GM12878 (cell line): ENCODE measurements around the gene SLC39A13. TPM values are rescaled to one million over a fixed set of nuclear protein-coding genes. Genes with fewer than 3 reads are reported as not detected.
A peak's percentile ranks its signal among the peaks of the same experiment; 100 is the strongest.

ENCODE experiments used
- ATAC-seq: fragments of 200-7000 bp; cut with Tn5 transposase; 3 replicates; pipeline ENCODE4 v1.9.1; 2020; ENCODE audit warnings: mild to moderate bottlenecking, moderate library complexity
- BruUV-seq: library from RNA; stranded (reverse); fragments of 400-500 nt; replicated peaks from 2 replicates; lab custom pipeline; 2021; lab: Mats Ljungman, UMichigan
- CTCF ChIA-PET: fragments of 300-600 bp; sonication (Branson Sonifier 250); formaldehyde crosslinking; extraction: SDS; loops from one replicate; lab custom pipeline; 2021; ENCODE audit warnings: inconsistent platforms; lab: Yijun Ruan, JAX
- POLR2A ChIA-PET: fragments of 350-600 bp; formaldehyde crosslinking; extraction: SDS; loops from one replicate; lab custom pipeline; 2021; ENCODE audit warnings: inconsistent platforms; lab: Charles Lee
- RAD21 ChIA-PET: fragments of 300-600 bp; sonication (Branson Sonifier 250); formaldehyde crosslinking; loops from one replicate; lab custom pipeline; 2023; ENCODE audit warnings: antibody characterized with exemption; ENCODE audit not compliant: unreplicated experiment; lab: Charles Lee
- SMC1A ChIA-PET: fragments of 300-600 bp; sonication (Branson Sonifier 250); formaldehyde crosslinking; loops from one replicate; lab custom pipeline; 2023; ENCODE audit not compliant: unreplicated experiment, uncharacterized antibody; lab: Charles Lee
- DNase-seq: peaks from one replicate; pipeline ENCODE4 v3.0.0-alpha.2; 2011; ENCODE audit warnings: low read depth, low spot score
- FAIRE-seq: peaks from 3 replicates; lab custom pipeline; 2011; peaks lifted over from hg19 to GRCh38; lab: Jason Lieb, UNC
- H2AFZ ChIP-seq: 2 replicates; pipeline ENCODE4 v1.6.0; 2011; ENCODE audit warnings: low read depth, low read length, control low read depth; ENCODE audit not compliant: control insufficient read depth
- H3K27ac ChIP-seq: 2 replicates; pipeline ENCODE4 v1.5.1; 2011; ENCODE audit warnings: control low read depth; ENCODE audit not compliant: control insufficient read depth, insufficient read depth
- H3K27me3 ChIP-seq, 2 experiments: replicated peaks in 1 of 2; 2 replicates each; pipeline versions ENCODE4 v1.6.0 to v1.6.1; 2011; ENCODE audit warnings: low read length in 1 of 2; ENCODE audit not compliant: control insufficient read depth in 2 of 2, insufficient read depth in 2 of 2
- H3K36me3 ChIP-seq, 2 experiments: 2 replicates each; pipeline ENCODE4 v1.5.1; 2011; ENCODE audit warnings: low read length in 1 of 2; ENCODE audit not compliant: control insufficient read depth in 2 of 2, insufficient read depth in 2 of 2
- H3K4me1 ChIP-seq: 2 replicates; pipeline ENCODE4 v1.6.1; 2011; ENCODE audit warnings: mild to moderate bottlenecking, low read length, moderate library complexity, mixed read lengths; ENCODE audit not compliant: control insufficient read depth, insufficient read depth
- H3K4me2 ChIP-seq: 2 replicates; pipeline ENCODE4 v1.6.0; 2011; ENCODE audit warnings: control low read depth; ENCODE audit not compliant: control insufficient read depth, insufficient read depth
- H3K4me3 ChIP-seq: fragments of 200-600 bp; sonication (generic); 2 replicates; pipeline ENCODE4 v1.5.1; 2016
- H3K79me2 ChIP-seq: 2 replicates; pipeline ENCODE4 v1.6.0; 2011; ENCODE audit warnings: low read length; ENCODE audit not compliant: control insufficient read depth, insufficient read depth
- H3K9ac ChIP-seq: 2 replicates; pipeline ENCODE4 v1.8.0; 2011; ENCODE audit warnings: low read length, control low read depth, mixed read lengths; ENCODE audit not compliant: control insufficient read depth, insufficient read depth
- H3K9me3 ChIP-seq: replicated peaks from 3 replicates; pipeline ENCODE4 v1.5.1; 2011; ENCODE audit warnings: mild to moderate bottlenecking, low read length; ENCODE audit not compliant: control insufficient read depth, insufficient read depth
- H4K20me1 ChIP-seq: 2 replicates; pipeline ENCODE4 v1.6.0; 2011; ENCODE audit not compliant: control insufficient read depth, insufficient read depth
- CREB1 ChIP-seq: IDR thresholded peaks from 2 replicates; pipeline ENCODE4 v1.6.1; 2012; ENCODE audit warnings: low read depth, mild to moderate bottlenecking, inconsistent platforms
- JUND ChIP-seq: IDR thresholded peaks from 2 replicates; pipeline ENCODE4 v1.6.1; 2012; ENCODE audit warnings: low read depth, mild to moderate bottlenecking, low read length, improper control_type of control experiment, moderate library complexity
- MAX ChIP-seq: IDR thresholded peaks from 2 replicates; pipeline ENCODE4 v1.6.1; 2012; ENCODE audit warnings: low read depth, low read length, improper control_type of control experiment
- NFIC ChIP-seq: IDR thresholded peaks from 2 replicates; pipeline ENCODE4 v1.6.1; 2012; ENCODE audit warnings: low read depth, mild to moderate bottlenecking, inconsistent platforms, low read length, moderate library complexity
- NFYA ChIP-seq: IDR thresholded peaks from 2 replicates; pipeline ENCODE4 v1.6.1; 2011; ENCODE audit warnings: low read depth, mild to moderate bottlenecking, low read length, improper control_type of control experiment, borderline replicate concordance
- POU2F2 ChIP-seq: IDR thresholded peaks from 3 replicates; pipeline ENCODE4 v1.6.1; 2011; ENCODE audit warnings: low read depth, mild to moderate bottlenecking, low read length, borderline replicate concordance
- RCOR1 ChIP-seq: conservative IDR thresholded peaks from 2 replicates; pipeline ENCODE4 v1.6.1; 2012; ENCODE audit warnings: low read depth, low read length, improper control_type of control experiment
- SREBF1 ChIP-seq: IDR thresholded peaks from 2 replicates; pipeline ENCODE4 v1.6.1; 2012; ENCODE audit warnings: mild to moderate bottlenecking, low read length
- ZBED1 ChIP-seq: IDR thresholded peaks from 2 replicates; pipeline ENCODE4 v1.6.1; 2016; ENCODE audit warnings: borderline replicate concordance
- ZNF24 ChIP-seq: fragments of 450-650 bp; IDR thresholded peaks from 2 replicates; pipeline ENCODE4 v1.6.1; 2017; ENCODE audit warnings: antibody characterized with exemption, mild to moderate bottlenecking
- ZNF622 ChIP-seq: fragments of 450-650 bp; IDR thresholded peaks from 2 replicates; pipeline ENCODE4 v1.6.1; 2017; ENCODE audit warnings: mild to moderate bottlenecking, inconsistent platforms
- WGBS: methylation state at CpG from one replicate; pipeline ENCODE4 v1.1.6; 2016; ENCODE audit warnings: low lambda C conversion rate; ENCODE audit not compliant: insufficient replicate concordance, insufficient coverage; ENCODE audit errors: missing lambda C conversion rate; 5-methylcytosine and 5-hydroxymethylcytosine counted together
- in situ Hi-C: fragments of 300-500 bp; cut with MboI; formaldehyde crosslinking; loops from 9 replicates; pipeline ENCODE4 v1.14.3; 2018; ENCODE audit warnings: mixed read lengths
- intact Hi-C: fragments of 100-400 bp; cut with micrococcal nuclease; formaldehyde crosslinking; loops from one replicate; pipeline ENCODE4 v1.14.2; 2022; ENCODE audit not compliant: unreplicated experiment
- polyA plus RNA-seq, 11 experiments: library from polyadenylated mRNA; depleted of rRNA in 4 of 11; unstranded in 6 of 11; stranded (reverse) in 5 of 11; fragments of >200 nt; fragmentation: Nextera tagmentation in 4 of 11; fragmentation: Illumina TruSeq in 1 of 11; extraction: Ambion mirVana in 4 of 11; extraction: Trizol in 1 of 11; gene quantifications; 1 replicate in 1 of 11; 2 replicates in 10 of 11; pipeline versions ENCODE4 v1.2.1 to v1.2.3, GENCODE V29; 2011 to 2016; ENCODE audit warnings: inconsistent platforms in 2 of 11, missing spikeins in 2 of 11, low read depth in 1 of 11
- total RNA-seq, 4 experiments: library from RNA; depleted of rRNA in 3 of 4; stranded (reverse); fragments of >200 nt in 3 of 4; fragmentation: Illumina TruSeq in 1 of 4; extraction: Trizol in 1 of 4; gene quantifications; 2 replicates each; pipeline versions ENCODE4 v1.2.1 to v1.2.3, GENCODE V29; 2013 to 2021
- TF ChIP-seq, protein P1 (sequence below): fragments of 450-650 bp; formaldehyde crosslinking; IDR thresholded peaks from 2 replicates; pipeline ENCODE4 v1.5.0; 2022; ENCODE audit warnings: mild to moderate bottlenecking, missing genetic modification characterization
- TF ChIP-seq, protein P2 (sequence below): fragments of 450-650 bp; IDR thresholded peaks from 2 replicates; pipeline ENCODE4 v1.6.1; 2014; ENCODE audit warnings: mild to moderate bottlenecking
- TF ChIP-seq, protein P3 (sequence below): IDR thresholded peaks from 2 replicates; pipeline ENCODE4 v1.6.1; 2012; ENCODE audit warnings: low read depth, low read length, improper control_type of control experiment
- TF ChIP-seq, protein P4 (sequence below): fragments of 450-650 bp; formaldehyde crosslinking; IDR thresholded peaks from 2 replicates; pipeline ENCODE4 v1.4.0; 2020; ENCODE audit warnings: mild to moderate bottlenecking, moderate library complexity

SLC39A13 gene
- total and polyA plus RNA-seq, 10 of the 15 experiments (the other 5 are each of a cell fraction or from before 2014, with no cell fraction given) = 0.23 to 19.8 (median 6.3) TPM

DNA sequence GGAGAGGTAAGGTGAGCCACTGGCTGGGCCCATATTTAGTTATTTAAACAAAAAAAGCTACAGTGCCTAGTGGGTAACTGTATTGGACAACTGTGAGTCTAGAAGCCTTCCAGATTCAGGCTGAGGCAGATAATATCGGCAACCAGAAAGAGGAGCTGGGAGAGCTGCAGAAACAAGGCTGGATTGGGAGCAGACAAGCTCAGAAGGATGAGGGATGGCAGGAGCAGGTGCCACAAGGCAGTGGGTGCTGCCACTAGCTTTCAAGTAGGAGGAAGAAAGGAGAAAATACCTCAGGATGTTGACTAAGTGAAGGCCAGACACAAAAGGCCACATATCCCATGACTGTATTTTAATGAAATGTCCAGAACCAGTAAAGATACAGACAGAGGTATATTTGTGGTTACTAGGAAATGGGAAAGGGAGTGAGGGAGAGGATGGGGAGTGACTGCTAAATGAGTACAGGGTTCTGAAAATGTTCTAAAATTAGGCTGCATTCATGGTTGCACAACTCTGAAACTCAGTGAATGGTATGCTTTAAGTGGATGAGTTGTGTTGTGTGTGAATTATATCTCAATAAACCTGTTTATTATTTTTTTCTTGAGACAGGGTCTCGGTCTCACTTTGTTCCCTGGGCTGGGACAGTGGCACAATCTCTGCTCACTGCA lies 52.3 kb downstream of the SLC39A13 start:
- intact Hi-C loops (no loop called here), in situ Hi-C loops (no loop called here)
- no peak overlapping the region for H3K9ac ChIP-seq
- FAIRE-seq = no peak
- no peaks in the 10 kb centered on the region for H3K4me1 ChIP-seq
- H3K4me2 ChIP-seq = no peak overlapping the region
- SMC1A ChIA-PET = no interaction called here
- RAD21 ChIA-PET = no interaction called here
- no peak overlapping the region for H2AFZ ChIP-seq
- no peaks in the 10 kb centered on the region for H3K27me3 ChIP-seq
- WGBS = 100% methylated on average over 2 of the region's 2 CpGs
- CTCF ChIA-PET = interaction anchor here (0.8 to 1.1 kb wide), 2 partner anchors 152 to 283 kb away, joined by 3 read pairs; no protein-coding TSS in a partner anchor
- ATAC-seq = no peak
- no peaks in the 10 kb centered on the region for H4K20me1 ChIP-seq
- H3K4me3 ChIP-seq = no peak overlapping the region
- no peaks in the 10 kb centered on the region for H3K79me2 ChIP-seq
- no peaks in the 10 kb centered on the region for H3K9me3 ChIP-seq
- no peak overlapping the region for H3K27ac ChIP-seq
- H3K36me3 ChIP-seq = peaks cover 5 to 8% of the 10 kb centered on the region in 2 experiments; a peak in 3 of 4 replicates
- POLR2A ChIA-PET = no interaction called here
- no peak for DNase-seq
- TSS peak; percentile 42 for BruUV-seq
- TF ChIP-seq RCOR1 = no peak
- TF ChIP-seq MAX = no peak
- TF ChIP-seq NFIC = no peak
- no peak for TF ChIP-seq ZNF622
- no peak for TF ChIP-seq CREB1
- TF ChIP-seq, protein P1, sequence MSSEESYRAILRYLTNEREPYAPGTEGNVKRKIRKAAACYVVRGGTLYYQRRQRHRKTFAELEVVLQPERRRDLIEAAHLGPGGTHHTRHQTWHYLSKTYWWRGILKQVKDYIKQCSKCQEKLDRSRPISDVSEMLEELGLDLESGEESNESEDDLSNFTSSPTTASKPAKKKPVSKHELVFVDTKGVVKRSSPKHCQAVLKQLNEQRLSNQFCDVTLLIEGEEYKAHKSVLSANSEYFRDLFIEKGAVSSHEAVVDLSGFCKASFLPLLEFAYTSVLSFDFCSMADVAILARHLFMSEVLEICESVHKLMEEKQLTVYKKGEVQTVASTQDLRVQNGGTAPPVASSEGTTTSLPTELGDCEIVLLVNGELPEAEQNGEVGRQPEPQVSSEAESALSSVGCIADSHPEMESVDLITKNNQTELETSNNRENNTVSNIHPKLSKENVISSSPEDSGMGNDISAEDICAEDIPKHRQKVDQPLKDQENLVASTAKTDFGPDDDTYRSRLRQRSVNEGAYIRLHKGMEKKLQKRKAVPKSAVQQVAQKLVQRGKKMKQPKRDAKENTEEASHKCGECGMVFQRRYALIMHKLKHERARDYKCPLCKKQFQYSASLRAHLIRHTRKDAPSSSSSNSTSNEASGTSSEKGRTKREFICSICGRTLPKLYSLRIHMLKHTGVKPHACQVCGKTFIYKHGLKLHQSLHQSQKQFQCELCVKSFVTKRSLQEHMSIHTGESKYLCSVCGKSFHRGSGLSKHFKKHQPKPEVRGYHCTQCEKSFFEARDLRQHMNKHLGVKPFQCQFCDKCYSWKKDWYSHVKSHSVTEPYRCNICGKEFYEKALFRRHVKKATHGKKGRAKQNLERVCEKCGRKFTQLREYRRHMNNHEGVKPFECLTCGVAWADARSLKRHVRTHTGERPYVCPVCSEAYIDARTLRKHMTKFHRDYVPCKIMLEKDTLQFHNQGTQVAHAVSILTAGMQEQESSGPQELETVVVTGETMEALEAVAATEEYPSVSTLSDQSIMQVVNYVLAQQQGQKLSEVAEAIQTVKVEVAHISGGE (CRISPR knock-in tag) = no peak
- no peak for TF ChIP-seq ZBED1
- no peak for TF ChIP-seq SREBF1
- no peak for TF ChIP-seq JUND
- no peak for TF ChIP-seq ZNF24
- TF ChIP-seq, protein P2, sequence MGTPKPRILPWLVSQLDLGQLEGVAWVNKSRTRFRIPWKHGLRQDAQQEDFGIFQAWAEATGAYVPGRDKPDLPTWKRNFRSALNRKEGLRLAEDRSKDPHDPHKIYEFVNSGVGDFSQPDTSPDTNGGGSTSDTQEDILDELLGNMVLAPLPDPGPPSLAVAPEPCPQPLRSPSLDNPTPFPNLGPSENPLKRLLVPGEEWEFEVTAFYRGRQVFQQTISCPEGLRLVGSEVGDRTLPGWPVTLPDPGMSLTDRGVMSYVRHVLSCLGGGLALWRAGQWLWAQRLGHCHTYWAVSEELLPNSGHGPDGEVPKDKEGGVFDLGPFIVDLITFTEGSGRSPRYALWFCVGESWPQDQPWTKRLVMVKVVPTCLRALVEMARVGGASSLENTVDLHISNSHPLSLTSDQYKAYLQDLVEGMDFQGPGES = no peak
- TF ChIP-seq, protein P3, sequence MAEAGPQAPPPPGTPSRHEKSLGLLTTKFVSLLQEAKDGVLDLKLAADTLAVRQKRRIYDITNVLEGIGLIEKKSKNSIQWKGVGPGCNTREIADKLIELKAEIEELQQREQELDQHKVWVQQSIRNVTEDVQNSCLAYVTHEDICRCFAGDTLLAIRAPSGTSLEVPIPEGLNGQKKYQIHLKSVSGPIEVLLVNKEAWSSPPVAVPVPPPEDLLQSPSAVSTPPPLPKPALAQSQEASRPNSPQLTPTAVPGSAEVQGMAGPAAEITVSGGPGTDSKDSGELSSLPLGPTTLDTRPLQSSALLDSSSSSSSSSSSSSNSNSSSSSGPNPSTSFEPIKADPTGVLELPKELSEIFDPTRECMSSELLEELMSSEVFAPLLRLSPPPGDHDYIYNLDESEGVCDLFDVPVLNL = no peak
- no peak for TF ChIP-seq NFYA
- no peak for TF ChIP-seq POU2F2
- TF ChIP-seq, protein P4, sequence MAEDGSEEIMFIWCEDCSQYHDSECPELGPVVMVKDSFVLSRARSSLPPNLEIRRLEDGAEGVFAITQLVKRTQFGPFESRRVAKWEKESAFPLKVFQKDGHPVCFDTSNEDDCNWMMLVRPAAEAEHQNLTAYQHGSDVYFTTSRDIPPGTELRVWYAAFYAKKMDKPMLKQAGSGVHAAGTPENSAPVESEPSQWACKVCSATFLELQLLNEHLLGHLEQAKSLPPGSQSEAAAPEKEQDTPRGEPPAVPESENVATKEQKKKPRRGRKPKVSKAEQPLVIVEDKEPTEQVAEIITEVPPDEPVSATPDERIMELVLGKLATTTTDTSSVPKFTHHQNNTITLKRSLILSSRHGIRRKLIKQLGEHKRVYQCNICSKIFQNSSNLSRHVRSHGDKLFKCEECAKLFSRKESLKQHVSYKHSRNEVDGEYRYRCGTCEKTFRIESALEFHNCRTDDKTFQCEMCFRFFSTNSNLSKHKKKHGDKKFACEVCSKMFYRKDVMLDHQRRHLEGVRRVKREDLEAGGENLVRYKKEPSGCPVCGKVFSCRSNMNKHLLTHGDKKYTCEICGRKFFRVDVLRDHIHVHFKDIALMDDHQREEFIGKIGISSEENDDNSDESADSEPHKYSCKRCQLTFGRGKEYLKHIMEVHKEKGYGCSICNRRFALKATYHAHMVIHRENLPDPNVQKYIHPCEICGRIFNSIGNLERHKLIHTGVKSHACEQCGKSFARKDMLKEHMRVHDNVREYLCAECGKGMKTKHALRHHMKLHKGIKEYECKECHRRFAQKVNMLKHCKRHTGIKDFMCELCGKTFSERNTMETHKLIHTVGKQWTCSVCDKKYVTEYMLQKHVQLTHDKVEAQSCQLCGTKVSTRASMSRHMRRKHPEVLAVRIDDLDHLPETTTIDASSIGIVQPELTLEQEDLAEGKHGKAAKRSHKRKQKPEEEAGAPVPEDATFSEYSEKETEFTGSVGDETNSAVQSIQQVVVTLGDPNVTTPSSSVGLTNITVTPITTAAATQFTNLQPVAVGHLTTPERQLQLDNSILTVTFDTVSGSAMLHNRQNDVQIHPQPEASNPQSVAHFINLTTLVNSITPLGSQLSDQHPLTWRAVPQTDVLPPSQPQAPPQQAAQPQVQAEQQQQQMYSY (CRISPR knock-in tag) = no peak
